Measurements from ENCODE around the gene SHISA9. TPM values are rescaled to one million over a fixed set of nuclear protein-coding genes. Genes with fewer than 3 reads are reported as not detected.

SHISA9 gene
- total and polyA plus RNA-seq, 4 donors, result under 0.01 to 0.46 (median 0.07) TPM

- Histone ChIP-seq H3K4me1 (ENCODE audit: control insufficient read depth in 5 of 5, insufficient read depth in 5 of 5, low read length in 5 of 5) (no peaks in the 10 kb centered on the region), H3K9ac (ENCODE audit: insufficient read depth in 1 of 2, low read length in 2 of 2) (no peak overlapping the region), H3K36me3 (ENCODE audit: control insufficient read depth in 4 of 4, insufficient read depth in 4 of 4, low read length in 4 of 4) (no peaks in the 10 kb centered on the region), H3K9me3 (ENCODE audit: control insufficient read depth in 4 of 4, insufficient read depth in 3 of 4, low read length in 3 of 4) (peaks cover 0 to 8% (median 2%) of the 10 kb centered on the region in 4 donors), H3K4me3 (no peak overlapping the region), H3K27me3 (ENCODE audit: control insufficient read depth in 3 of 3, insufficient read depth in 3 of 3, low read length in 2 of 3) (peaks cover 0 to 2% (median 0%) of the 10 kb centered on the region in 3 donors), H3K27ac (ENCODE audit: low read depth in 1 of 2, low read length in 1 of 2) (no peak overlapping the region)
- 71 to 76% methylated on average over 5 of the region's 5 CpGs for WGBS, 2 donors
- DNase-seq (no peak), ATAC-seq (ENCODE audit: insufficient read depth, low FRiP score) (no peak)
- TF ChIP-seq, protein P1, sequence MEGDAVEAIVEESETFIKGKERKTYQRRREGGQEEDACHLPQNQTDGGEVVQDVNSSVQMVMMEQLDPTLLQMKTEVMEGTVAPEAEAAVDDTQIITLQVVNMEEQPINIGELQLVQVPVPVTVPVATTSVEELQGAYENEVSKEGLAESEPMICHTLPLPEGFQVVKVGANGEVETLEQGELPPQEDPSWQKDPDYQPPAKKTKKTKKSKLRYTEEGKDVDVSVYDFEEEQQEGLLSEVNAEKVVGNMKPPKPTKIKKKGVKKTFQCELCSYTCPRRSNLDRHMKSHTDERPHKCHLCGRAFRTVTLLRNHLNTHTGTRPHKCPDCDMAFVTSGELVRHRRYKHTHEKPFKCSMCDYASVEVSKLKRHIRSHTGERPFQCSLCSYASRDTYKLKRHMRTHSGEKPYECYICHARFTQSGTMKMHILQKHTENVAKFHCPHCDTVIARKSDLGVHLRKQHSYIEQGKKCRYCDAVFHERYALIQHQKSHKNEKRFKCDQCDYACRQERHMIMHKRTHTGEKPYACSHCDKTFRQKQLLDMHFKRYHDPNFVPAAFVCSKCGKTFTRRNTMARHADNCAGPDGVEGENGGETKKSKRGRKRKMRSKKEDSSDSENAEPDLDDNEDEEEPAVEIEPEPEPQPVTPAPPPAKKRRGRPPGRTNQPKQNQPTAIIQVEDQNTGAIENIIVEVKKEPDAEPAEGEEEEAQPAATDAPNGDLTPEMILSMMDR (IDR thresholded peaks at IDR 0.05; ENCODE audit: control extremely low read depth, extremely low read depth), result no peak
Observed at GRCh38 chr16:13104772-13105171, 203.4 kb downstream of the SHISA9 start.

DNA sequence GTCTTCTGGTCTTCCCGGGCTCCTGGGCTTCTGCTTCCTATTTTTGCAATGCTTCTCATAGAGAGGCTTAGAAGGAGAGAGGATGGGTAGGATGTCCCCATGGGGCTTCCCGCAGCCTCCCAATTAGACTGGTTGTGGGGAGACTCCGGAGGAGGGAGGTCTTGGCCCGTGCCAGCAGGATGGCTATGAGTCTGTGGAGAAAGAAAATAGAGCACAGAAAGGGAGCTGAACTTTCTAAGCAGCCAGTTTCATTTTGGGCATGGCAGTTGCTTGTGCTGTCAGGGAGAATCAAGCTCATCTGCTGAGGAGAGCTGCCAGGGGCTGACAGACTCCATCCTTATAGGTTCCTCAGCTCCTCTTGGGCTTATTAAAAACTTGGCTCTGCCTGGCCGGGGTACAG, 204.0 kb downstream of the SHISA9 start:
- no peak overlapping the region for H3K9ac ChIP-seq (ENCODE audit: insufficient read depth in 1 of 2, low read length in 2 of 2)
- DNase-seq, result no peak
- no peaks in the 10 kb centered on the region for H3K36me3 ChIP-seq (ENCODE audit: control insufficient read depth in 4 of 4, insufficient read depth in 4 of 4, low read length in 4 of 4)
- 75 to 88% methylated on average over 5 of the region's 5 CpGs for WGBS, 2 donors
- no peaks in the 10 kb centered on the region for H3K4me1 ChIP-seq (ENCODE audit: control insufficient read depth in 5 of 5, insufficient read depth in 5 of 5, low read length in 5 of 5)
- H3K9me3 ChIP-seq (ENCODE audit: control insufficient read depth in 4 of 4, insufficient read depth in 3 of 4, low read length in 3 of 4), result peaks cover 0 to 8% (median 2%) of the 10 kb centered on the region in 4 donors
- TF ChIP-seq, protein P1 (IDR thresholded peaks at IDR 0.05; ENCODE audit: control extremely low read depth, extremely low read depth), result no peak
- no peak for ATAC-seq (ENCODE audit: insufficient read depth, low FRiP score)
- no peak overlapping the region for H3K4me3 ChIP-seq
- H3K27ac ChIP-seq (ENCODE audit: low read depth in 1 of 2, low read length in 1 of 2), result no peak overlapping the region
- peaks cover 0 to 2% (median 0%) of the 10 kb centered on the region in 3 donors for H3K27me3 ChIP-seq (ENCODE audit: control insufficient read depth in 3 of 3, insufficient read depth in 3 of 3, low read length in 2 of 3)

DNA sequence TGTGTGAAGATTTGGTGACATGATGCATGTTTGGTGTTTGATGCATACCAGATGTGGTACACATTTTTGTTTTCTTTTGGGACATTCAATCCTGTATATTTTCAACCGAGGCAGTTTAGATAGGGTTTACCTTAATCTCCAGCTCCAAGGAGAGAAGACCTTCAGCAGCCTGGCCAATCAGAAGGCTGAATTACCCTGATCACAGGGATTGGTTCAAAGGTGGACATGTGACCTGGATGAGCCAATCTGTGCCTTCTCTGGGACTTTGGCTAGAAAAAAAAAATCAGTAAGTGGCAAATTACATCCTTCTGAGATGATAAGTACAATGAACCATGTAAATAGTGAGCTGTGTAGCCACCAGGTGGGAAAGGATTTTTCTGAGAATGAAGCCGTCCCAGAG, 205.1 kb downstream of the SHISA9 start:
- DNase-seq (no peak), ATAC-seq (ENCODE audit: insufficient read depth, low FRiP score) (no peak)
- Histone ChIP-seq H3K9ac (ENCODE audit: insufficient read depth in 1 of 2, low read length in 2 of 2) (no peak overlapping the region), H3K9me3 (ENCODE audit: control insufficient read depth in 4 of 4, insufficient read depth in 3 of 4, low read length in 3 of 4) (peaks cover 0 to 8% (median 2%) of the 10 kb centered on the region in 4 donors), H3K4me1 (ENCODE audit: control insufficient read depth in 5 of 5, insufficient read depth in 5 of 5, low read length in 5 of 5) (no peaks in the 10 kb centered on the region), H3K4me3 (no peak overlapping the region), H3K27me3 (ENCODE audit: control insufficient read depth in 3 of 3, insufficient read depth in 3 of 3, low read length in 2 of 3) (peaks cover 0 to 2% (median 0%) of the 10 kb centered on the region in 3 donors), H3K27ac (ENCODE audit: low read depth in 1 of 2, low read length in 1 of 2) (no peak overlapping the region), H3K36me3 (ENCODE audit: control insufficient read depth in 4 of 4, insufficient read depth in 4 of 4, low read length in 4 of 4) (no peaks in the 10 kb centered on the region)
- WGBS, 2 donors, result 87 to 93% methylated on average over 2 of the region's 2 CpGs
- TF ChIP-seq, protein P1 (IDR thresholded peaks at IDR 0.05; ENCODE audit: control extremely low read depth, extremely low read depth), result no peak

DNA sequence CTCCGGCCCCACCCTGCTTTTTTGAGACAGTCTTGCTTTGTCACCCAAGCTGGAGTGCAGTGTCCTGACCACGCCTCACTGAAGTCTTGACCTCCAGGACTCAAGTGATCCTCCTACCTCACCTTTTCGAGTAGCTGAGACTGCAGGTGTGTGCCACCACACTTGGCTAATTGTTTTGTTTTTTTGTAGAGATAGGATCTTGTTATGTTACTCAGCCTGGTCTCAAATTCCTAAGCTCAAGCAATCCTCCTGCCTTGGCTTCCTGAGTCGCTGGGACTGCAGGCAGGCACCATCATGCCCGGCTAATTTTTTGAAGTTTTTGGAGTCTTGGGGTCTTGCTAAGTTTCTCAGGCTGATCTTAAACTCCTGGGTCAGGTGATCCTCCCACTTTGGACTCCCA, 206.7 kb downstream of the SHISA9 start:
- Histone ChIP-seq H3K4me3 (no peak overlapping the region), H3K27ac (ENCODE audit: low read depth in 1 of 2, low read length in 1 of 2) (no peak overlapping the region), H3K9me3 (ENCODE audit: control insufficient read depth in 4 of 4, insufficient read depth in 3 of 4, low read length in 3 of 4) (peaks cover 0 to 8% (median 2%) of the 10 kb centered on the region in 4 donors), H3K9ac (ENCODE audit: insufficient read depth in 1 of 2, low read length in 2 of 2) (no peak overlapping the region), H3K36me3 (ENCODE audit: control insufficient read depth in 4 of 4, insufficient read depth in 4 of 4, low read length in 4 of 4) (no peaks in the 10 kb centered on the region), H3K27me3 (ENCODE audit: control insufficient read depth in 3 of 3, insufficient read depth in 3 of 3, low read length in 2 of 3) (peaks cover 0 to 2% (median 0%) of the 10 kb centered on the region in 3 donors), H3K4me1 (ENCODE audit: control insufficient read depth in 5 of 5, insufficient read depth in 5 of 5, low read length in 5 of 5) (no peaks in the 10 kb centered on the region)
- ATAC-seq (ENCODE audit: insufficient read depth, low FRiP score) (no peak), DNase-seq (no peak)
- WGBS, 2 donors, result 65 to 79% methylated on average over 5 of the region's 5 CpGs
- TF ChIP-seq, protein P1 (IDR thresholded peaks at IDR 0.05; ENCODE audit: control extremely low read depth, extremely low read depth), result no peak
